Right lobe of liver (tissue), 6 donors: ENCODE results near the gene RAB26. TPM values are rescaled to one million over a fixed set of nuclear protein-coding genes. Genes with fewer than 3 reads are reported as not detected.

Source experiments
- ATAC-seq, 4 donors: fragments of 200-7000 bp; cut with Tn5 transposase; one replicate each; pipeline ENCODE4 v1.9.1; 2020; ENCODE audit warnings: mild to moderate bottlenecking in 4 of 4, moderate library complexity in 4 of 4
- DNase-seq, 3 donors: peaks; one replicate each; pipeline ENCODE4 v3.0.0-alpha.2; 2020
- H3K27ac ChIP-seq, 3 donors: fragments of 200-600 bp; one replicate each; pipeline ENCODE4 v1.8.0; 2022
- H3K27me3 ChIP-seq, 2 donors: fragments of 200-600 bp; one replicate each; pipeline ENCODE4 v1.8.0; 2022
- H3K36me3 ChIP-seq, 4 donors: fragments of 200-600 bp; sonication (generic) in 1 of 4; one replicate each; pipeline versions ENCODE4 v1.5.1 to v1.8.0; 2017 to 2022; ENCODE audit warnings: control low read depth in 1 of 4
- H3K4me1 ChIP-seq, 4 donors: fragments of 200-600 bp; sonication (generic) in 1 of 4; one replicate each; pipeline versions ENCODE4 v1.5.1 to v1.8.0; 2017 to 2022; ENCODE audit warnings: control low read depth in 1 of 4
- H3K4me3 ChIP-seq, 3 donors: fragments of 200-600 bp; one replicate each; pipeline ENCODE4 v1.8.0; 2022
- H3K9me3 ChIP-seq, 4 donors: fragments of 200-600 bp; sonication (generic) in 1 of 4; one replicate each; pipeline versions ENCODE4 v1.5.1 to v1.8.0; 2017 to 2022; ENCODE audit warnings: control low read depth in 1 of 4
- CTCF ChIP-seq, 4 donors: fragments of 200-600 bp in 3 of 4; fragments of 450-650 bp in 1 of 4; IDR thresholded peaks; one replicate each; pipeline versions ENCODE4 v1.5.1 to v1.8.0; 2016 to 2022; ENCODE audit warnings: antibody characterized with exemption in 4 of 4, mild to moderate bottlenecking in 2 of 4
- POLR2A ChIP-seq: fragments of 450-650 bp; IDR thresholded peaks from one replicate; pipeline ENCODE4 v1.6.1; 2017; ENCODE audit warnings: antibody characterized with exemption, mild to moderate bottlenecking
- WGBS: methylation state at CpG from one replicate; pipeline ENCODE4 v1.1.6; 2018; ENCODE audit warnings: low coverage, low lambda C conversion rate; ENCODE audit not compliant: insufficient coverage; ENCODE audit errors: missing lambda C conversion rate; 5-methylcytosine and 5-hydroxymethylcytosine counted together
- intact Hi-C, 2 donors: fragments of 100-400 bp; cut with DNase I; formaldehyde crosslinking; loops; one replicate each; pipeline versions ENCODE4 v1.11.2 to v1.14.1; 2022
- total RNA-seq, 6 experiments: library from RNA; depleted of rRNA in 2 of 6; stranded (reverse); fragments of >200 nt in 2 of 6; fragmentation: NEBNext Ultra II Directional in 3 of 6; extraction: Animal tissue kit (Norgen Biotek cat#: 25700) in 3 of 6; gene quantifications; one replicate each; pipeline versions ENCODE4 v1.1.0 to v1.2.4, GENCODE V29; 2016 to 2023
- donor health status: DM: no; HTN: yes; CAD: no.
- donor health status: DM: no; HTN: no; CAD: no.
- donor health status: DM: no; HTN: no; CAD: no.
- donor health status: DM: no; HTN: yes; CAD: no.
- donor health status: DM: no; HTN: yes; CAD: no.

Gene RAB26
- total RNA-seq, 6 experiments from 2014 or later: 3.8 to 14.6 (median 8.7) TPM

GRCh38 chr16:2190002-2190658, 41.7 kb downstream of the RAB26 start:
- Histone ChIP-seq H3K9me3 (no peaks in the 10 kb centered on the region), H3K27ac (no peak overlapping the region), H3K4me3 (no peak overlapping the region), H3K27me3 (peaks cover 0 to under 1% of the 10 kb centered on the region in 2 donors), H3K36me3 (no peaks in the 10 kb centered on the region), H3K4me1 (no peaks in the 10 kb centered on the region)
- no peak for TF ChIP-seq CTCF (IDR thresholded peaks at IDR 0.05)
- no peak for TF ChIP-seq POLR2A
- 36% methylated on average over 2 of the region's 24 CpGs for WGBS
- ATAC-seq (no peak), DNase-seq (no peak)
- intact Hi-C loops: loop anchor here (10.0 kb wide), 1 partner anchor 315 kb away; no protein-coding TSS in a partner anchor

GRCh38 chr16:2190659-2191445, 42.4 kb downstream of the RAB26 start:
- WGBS: 100% methylated on average over 2 of the region's 25 CpGs
- H3K36me3 ChIP-seq: no peaks in the 10 kb centered on the region
- ATAC-seq (no peak), DNase-seq (no peak)
- TF ChIP-seq CTCF (IDR thresholded peaks at IDR 0.05): no peak
- no peak overlapping the region for H3K4me3 ChIP-seq
- H3K27me3 ChIP-seq: peaks cover 0 to 8% of the 10 kb centered on the region in 2 donors
- intact Hi-C loops: loop anchor here (10.0 kb wide), 1 partner anchor 314 kb away; no protein-coding TSS in a partner anchor
- H3K4me1 ChIP-seq: peaks cover 0 to 6% (median 0%) of the 10 kb centered on the region in 4 donors
- H3K9me3 ChIP-seq: no peaks in the 10 kb centered on the region
- no peak overlapping the region for H3K27ac ChIP-seq

GRCh38 chr16:2191446-2191706, 43.0 kb downstream of the RAB26 start:
- ATAC-seq (no peak), DNase-seq (no peak)
- peaks cover 0 to 10% (median 0%) of the 10 kb centered on the region in 4 donors for H3K4me1 ChIP-seq
- no peak overlapping the region for H3K27ac ChIP-seq
- H3K4me3 ChIP-seq: no peak overlapping the region
- H3K9me3 ChIP-seq: no peaks in the 10 kb centered on the region
- no peaks in the 10 kb centered on the region for H3K36me3 ChIP-seq
- peaks cover 0 to 11% of the 10 kb centered on the region in 2 donors for H3K27me3 ChIP-seq
- TF ChIP-seq CTCF (IDR thresholded peaks at IDR 0.05) (no peak), POLR2A (no peak)
- intact Hi-C loops: loop anchor here (10.0 kb wide), 1 partner anchor 313 kb away; no protein-coding TSS in a partner anchor
- WGBS: 74% methylated on average over 4 of the region's 11 CpGs

GRCh38 chr16:2194166-2194834, 45.9 kb downstream of the RAB26 start:
- TF ChIP-seq CTCF (IDR thresholded peaks at IDR 0.05) (no peak), POLR2A (no peak)

More at GRCh38 chr16:2194166-2194834, 45.9 kb downstream of the RAB26 start:
- Histone ChIP-seq H3K9me3 (no peaks in the 10 kb centered on the region), H3K4me1 (peaks cover 0 to 10% (median 0%) of the 10 kb centered on the region in 4 donors), H3K36me3 (no peaks in the 10 kb centered on the region), H3K4me3 (no peak overlapping the region), H3K27me3 (peaks cover 0 to 11% of the 10 kb centered on the region in 2 donors), H3K27ac (no peak overlapping the region)
- DNase-seq: no peak
- 45% methylated on average over 4 of the region's 16 CpGs for WGBS
- no peak for ATAC-seq
- intact Hi-C loops: loop anchor here (10.0 kb wide), 1 partner anchor 311 kb away; no protein-coding TSS in a partner anchor
